Measurements from ENCODE around the gene ELAC1.

DNA sequence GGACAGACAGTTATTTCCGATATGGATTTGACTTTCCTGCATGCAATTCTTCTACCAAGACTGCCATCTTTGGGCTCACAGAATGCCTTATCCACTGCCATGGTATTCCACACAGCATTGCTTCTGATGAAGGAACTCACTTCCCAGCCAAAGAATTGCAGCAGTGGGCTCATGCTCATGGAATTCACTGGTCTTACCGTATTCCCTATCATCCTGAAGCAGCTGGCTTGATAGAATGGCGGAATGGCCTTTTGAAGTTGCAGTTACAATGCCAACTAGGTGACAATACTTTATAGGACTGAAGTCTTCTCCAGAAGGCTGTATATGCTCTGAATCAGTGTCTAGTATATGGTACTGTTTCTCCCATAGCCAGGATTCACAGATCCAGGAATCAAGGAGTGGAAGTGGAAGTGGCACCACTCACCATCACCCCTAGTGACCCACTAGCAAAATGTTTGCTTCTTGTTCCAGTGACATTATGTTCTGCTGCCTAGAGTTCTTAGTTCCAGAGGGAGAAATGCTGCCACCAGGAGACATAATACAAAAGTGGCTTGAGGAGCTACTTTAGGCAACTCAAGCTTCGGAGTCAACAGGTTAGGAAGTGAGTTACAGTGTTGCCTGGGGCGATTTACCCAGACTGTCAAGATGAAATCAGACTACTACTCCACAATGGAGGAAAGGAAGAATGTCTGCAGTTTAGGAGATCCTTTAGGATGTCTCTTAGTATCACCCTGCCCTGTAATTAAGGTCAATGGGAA, 38.4 kb downstream of the ELAC1 start:
- TF ChIP-seq CEBPB (IDR thresholded peaks at IDR 0.05) (no peak), TAF1 (IDR thresholded peaks at IDR 0.05; ENCODE audit: low read depth) (no peak), MAX (IDR thresholded peaks at IDR 0.05) (no peak), FOXM1 (IDR thresholded peaks at IDR 0.05; ENCODE audit: borderline replicate concordance, low read depth) (no peak)
- TF ChIP-seq, protein P1, sequence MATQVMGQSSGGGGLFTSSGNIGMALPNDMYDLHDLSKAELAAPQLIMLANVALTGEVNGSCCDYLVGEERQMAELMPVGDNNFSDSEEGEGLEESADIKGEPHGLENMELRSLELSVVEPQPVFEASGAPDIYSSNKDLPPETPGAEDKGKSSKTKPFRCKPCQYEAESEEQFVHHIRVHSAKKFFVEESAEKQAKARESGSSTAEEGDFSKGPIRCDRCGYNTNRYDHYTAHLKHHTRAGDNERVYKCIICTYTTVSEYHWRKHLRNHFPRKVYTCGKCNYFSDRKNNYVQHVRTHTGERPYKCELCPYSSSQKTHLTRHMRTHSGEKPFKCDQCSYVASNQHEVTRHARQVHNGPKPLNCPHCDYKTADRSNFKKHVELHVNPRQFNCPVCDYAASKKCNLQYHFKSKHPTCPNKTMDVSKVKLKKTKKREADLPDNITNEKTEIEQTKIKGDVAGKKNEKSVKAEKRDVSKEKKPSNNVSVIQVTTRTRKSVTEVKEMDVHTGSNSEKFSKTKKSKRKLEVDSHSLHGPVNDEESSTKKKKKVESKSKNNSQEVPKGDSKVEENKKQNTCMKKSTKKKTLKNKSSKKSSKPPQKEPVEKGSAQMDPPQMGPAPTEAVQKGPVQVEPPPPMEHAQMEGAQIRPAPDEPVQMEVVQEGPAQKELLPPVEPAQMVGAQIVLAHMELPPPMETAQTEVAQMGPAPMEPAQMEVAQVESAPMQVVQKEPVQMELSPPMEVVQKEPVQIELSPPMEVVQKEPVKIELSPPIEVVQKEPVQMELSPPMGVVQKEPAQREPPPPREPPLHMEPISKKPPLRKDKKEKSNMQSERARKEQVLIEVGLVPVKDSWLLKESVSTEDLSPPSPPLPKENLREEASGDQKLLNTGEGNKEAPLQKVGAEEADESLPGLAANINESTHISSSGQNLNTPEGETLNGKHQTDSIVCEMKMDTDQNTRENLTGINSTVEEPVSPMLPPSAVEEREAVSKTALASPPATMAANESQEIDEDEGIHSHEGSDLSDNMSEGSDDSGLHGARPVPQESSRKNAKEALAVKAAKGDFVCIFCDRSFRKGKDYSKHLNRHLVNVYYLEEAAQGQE (IDR thresholded peaks at IDR 0.05; ENCODE audit: low read depth) = no peak

Measured in Ishikawa (cell line).